ENCODE data around the gene IVL.

DNA sequence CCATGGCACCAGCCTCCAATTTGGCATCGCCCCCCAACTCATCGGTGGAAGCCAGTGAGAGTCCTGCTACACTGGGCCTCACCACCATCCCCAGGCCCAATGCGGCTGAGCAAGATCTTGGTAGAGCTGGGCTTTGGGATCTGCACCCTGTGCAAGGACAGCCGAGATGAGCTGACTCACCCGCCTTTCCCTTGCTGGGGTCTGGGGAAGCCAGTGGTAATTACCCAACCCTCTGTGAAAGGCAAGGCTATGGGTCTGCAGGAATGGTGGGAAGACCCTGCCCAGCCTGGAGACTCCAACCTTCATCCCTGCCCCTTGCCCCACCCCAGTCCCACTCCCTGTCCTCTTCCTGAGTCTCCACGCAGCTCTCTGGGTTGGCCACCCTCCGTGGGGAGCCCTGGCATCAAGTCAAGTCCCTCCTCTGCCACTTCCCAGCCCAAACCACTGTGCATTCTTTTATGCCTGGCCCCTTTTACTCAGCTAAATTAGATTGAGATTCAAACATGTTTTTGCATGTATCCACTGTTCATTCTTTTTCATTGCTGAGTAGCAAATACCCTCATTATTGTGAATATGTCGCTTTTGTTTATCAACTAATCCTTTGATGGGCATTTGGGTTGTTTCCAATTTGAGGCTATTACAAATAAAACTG lies 21.5 kb upstream of the IVL start:
- TF ChIP-seq, protein P1, sequence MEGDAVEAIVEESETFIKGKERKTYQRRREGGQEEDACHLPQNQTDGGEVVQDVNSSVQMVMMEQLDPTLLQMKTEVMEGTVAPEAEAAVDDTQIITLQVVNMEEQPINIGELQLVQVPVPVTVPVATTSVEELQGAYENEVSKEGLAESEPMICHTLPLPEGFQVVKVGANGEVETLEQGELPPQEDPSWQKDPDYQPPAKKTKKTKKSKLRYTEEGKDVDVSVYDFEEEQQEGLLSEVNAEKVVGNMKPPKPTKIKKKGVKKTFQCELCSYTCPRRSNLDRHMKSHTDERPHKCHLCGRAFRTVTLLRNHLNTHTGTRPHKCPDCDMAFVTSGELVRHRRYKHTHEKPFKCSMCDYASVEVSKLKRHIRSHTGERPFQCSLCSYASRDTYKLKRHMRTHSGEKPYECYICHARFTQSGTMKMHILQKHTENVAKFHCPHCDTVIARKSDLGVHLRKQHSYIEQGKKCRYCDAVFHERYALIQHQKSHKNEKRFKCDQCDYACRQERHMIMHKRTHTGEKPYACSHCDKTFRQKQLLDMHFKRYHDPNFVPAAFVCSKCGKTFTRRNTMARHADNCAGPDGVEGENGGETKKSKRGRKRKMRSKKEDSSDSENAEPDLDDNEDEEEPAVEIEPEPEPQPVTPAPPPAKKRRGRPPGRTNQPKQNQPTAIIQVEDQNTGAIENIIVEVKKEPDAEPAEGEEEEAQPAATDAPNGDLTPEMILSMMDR (IDR thresholded peaks at IDR 0.05) = no peak
- no peak for TF ChIP-seq POLR2A (IDR thresholded peaks at IDR 0.05)
